GM23338 (cell line): Measurements from ENCODE around the gene KLHL40. TPM values are rescaled to one million over a fixed set of nuclear protein-coding genes. Genes with fewer than 3 reads are reported as not detected.
A peak's percentile ranks its signal among the peaks of the same experiment; 100 is the strongest.

Experiments used
- ATAC-seq: fragments of 200-7000 bp; cut with Tn5 transposase; 3 replicates; pipeline ENCODE4 v1.9.1; 2020
- DNase-seq: peaks from one replicate; pipeline ENCODE4 v3.0.0-alpha.2; 2015; ENCODE audit warnings: low spot score
- H2AFZ ChIP-seq: fragments of 200-600 bp; sonication (generic); 2 replicates; pipeline ENCODE4 v1.8.0; 2016; ENCODE audit warnings: antibody characterized with exemption, mild to moderate bottlenecking, moderate library complexity
- H3F3A ChIP-seq: fragments of 200-600 bp; sonication (generic); replicated peaks from 2 replicates; pipeline ENCODE4 v1.8.0; 2017; ENCODE audit warnings: antibody characterized with exemption, mixed run types, low read depth
- H3K27ac ChIP-seq: fragments of 200-600 bp; sonication (generic); 2 replicates; pipeline ENCODE4 v1.6.1; 2016; ENCODE audit warnings: low read depth
- H3K27me3 ChIP-seq: fragments of 200-600 bp; sonication (generic); 2 replicates; pipeline ENCODE4 v1.8.0; 2016; ENCODE audit warnings: mild to moderate bottlenecking, mixed run types, moderate library complexity; ENCODE audit not compliant: insufficient read depth
- H3K36me3 ChIP-seq: fragments of 200-600 bp; sonication (generic); 2 replicates; pipeline ENCODE4 v1.8.0; 2016; ENCODE audit warnings: mild to moderate bottlenecking; ENCODE audit not compliant: insufficient read depth
- H3K4me1 ChIP-seq: fragments of 200-600 bp; sonication (generic); 2 replicates; pipeline ENCODE4 v1.8.0; 2016; ENCODE audit warnings: mild to moderate bottlenecking, moderate library complexity; ENCODE audit not compliant: insufficient read depth
- H3K4me2 ChIP-seq: fragments of 200-600 bp; sonication (generic); 2 replicates; pipeline ENCODE4 v1.7.1; 2017; ENCODE audit warnings: mixed run types
- H3K4me3 ChIP-seq: fragments of 200-600 bp; sonication (generic); 2 replicates; pipeline ENCODE4 v1.6.1; 2016; ENCODE audit warnings: mixed run types
- H3K79me2 ChIP-seq: fragments of 200-600 bp; sonication (generic); replicated peaks from 2 replicates; pipeline ENCODE4 v1.8.0; 2017; ENCODE audit warnings: mild to moderate bottlenecking; ENCODE audit not compliant: insufficient read depth
- H3K9me2 ChIP-seq: fragments of 200-600 bp; sonication (generic); 2 replicates; pipeline ENCODE4 v1.8.0; 2017; ENCODE audit not compliant: insufficient read depth
- H4K20me1 ChIP-seq: fragments of 200-600 bp; sonication (generic); replicated peaks from 2 replicates; pipeline ENCODE4 v1.8.0; 2017; ENCODE audit warnings: mild to moderate bottlenecking; ENCODE audit not compliant: insufficient read depth
- H3K27ac Mint-ChIP-seq: 2 replicates; pipeline ENCODE4 v1.8.0; 2020; ENCODE audit warnings: inconsistent platforms, mild to moderate bottlenecking, moderate library complexity, mixed read lengths
- H3K27me3 Mint-ChIP-seq: 3 replicates; pipeline ENCODE4 v1.8.0; 2022; ENCODE audit warnings: low read depth, mild to moderate bottlenecking, moderate library complexity, mixed read lengths, inconsistent platforms; ENCODE audit not compliant: insufficient read depth, poor library complexity
- H3K36me3 Mint-ChIP-seq: 3 replicates; pipeline ENCODE4 v1.8.0; 2021; ENCODE audit warnings: low read depth, mild to moderate bottlenecking, inconsistent platforms, moderate library complexity, mixed read lengths
- H3K4me1 Mint-ChIP-seq: 3 replicates; pipeline ENCODE4 v1.8.0; 2020; ENCODE audit warnings: mild to moderate bottlenecking, inconsistent platforms, mixed read lengths
- H3K4me3 Mint-ChIP-seq: 3 replicates; pipeline ENCODE4 v1.8.0; 2021; ENCODE audit warnings: moderate library complexity, mild to moderate bottlenecking, inconsistent platforms, mixed read lengths
- H3K9me3 Mint-ChIP-seq: 3 replicates; pipeline ENCODE4 v1.8.0; 2020; ENCODE audit warnings: moderate library complexity, mild to moderate bottlenecking, inconsistent platforms, mixed read lengths
- CREB1 ChIP-seq: fragments of 250-450 bp; sonication (Bioruptor Pico); IDR thresholded peaks from 2 replicates; pipeline ENCODE4 v1.5.0; 2020; ENCODE audit warnings: low read depth, mild to moderate bottlenecking, moderate library complexity
- CTCF ChIP-seq, 2 experiments: fragments of 200-600 bp in 1 of 2; sonication (generic) in 1 of 2; conservative IDR thresholded peaks; 2 replicates each; pipeline versions ENCODE4 v1.5.1 to v1.6.1; 2016 to 2017; ENCODE audit warnings: antibody characterized with exemption in 2 of 2, low read depth in 2 of 2, mild to moderate bottlenecking in 2 of 2, moderate library complexity in 1 of 2
- ETS1 ChIP-seq: IDR thresholded peaks from 2 replicates; pipeline ENCODE4 v1.6.1; 2016; ENCODE audit warnings: antibody characterized with exemption
- EZH2 ChIP-seq: fragments of 200-600 bp; sonication (generic); IDR thresholded peaks from one replicate; pipeline ENCODE4 v1.8.0; 2017; ENCODE audit warnings: antibody characterized with exemption, mild to moderate bottlenecking, low read depth; ENCODE audit not compliant: unreplicated experiment
- EZH2phosphoT487 ChIP-seq: fragments of 200-600 bp; sonication (generic); IDR thresholded peaks from one replicate; pipeline ENCODE4 v1.8.1; 2018; ENCODE audit warnings: antibody characterized with exemption; ENCODE audit not compliant: unreplicated experiment
- JUNB ChIP-seq: IDR thresholded peaks from one replicate; pipeline ENCODE4 v1.6.1; 2016; ENCODE audit warnings: antibody characterized with exemption; ENCODE audit not compliant: unreplicated experiment
- NANOG ChIP-seq: IDR thresholded peaks from 2 replicates; pipeline ENCODE4 v1.6.1; 2016; ENCODE audit warnings: antibody characterized with exemption, borderline replicate concordance
- POLR2AphosphoS5 ChIP-seq: IDR thresholded peaks from 2 replicates; pipeline ENCODE4 v1.6.1; 2016; ENCODE audit warnings: antibody characterized with exemption, low read depth
- REST ChIP-seq: IDR thresholded peaks from one replicate; pipeline ENCODE4 v1.6.1; 2018; ENCODE audit warnings: antibody characterized with exemption; ENCODE audit not compliant: unreplicated experiment
- STAT1 ChIP-seq: IDR thresholded peaks from one replicate; pipeline ENCODE4 v1.6.1; 2016; ENCODE audit warnings: antibody characterized with exemption; ENCODE audit not compliant: unreplicated experiment
- ZNF114 ChIP-seq: fragments of 250-450 bp; sonication (Bioruptor Pico); IDR thresholded peaks from 2 replicates; pipeline ENCODE4 v1.5.0; 2020; ENCODE audit warnings: mild to moderate bottlenecking, moderate library complexity
- ZNF331 ChIP-seq: fragments of 250-450 bp; sonication (Bioruptor Pico); IDR thresholded peaks from 2 replicates; pipeline ENCODE4 v1.5.0; 2020; ENCODE audit warnings: low read depth, mild to moderate bottlenecking, moderate library complexity
- polyA plus RNA-seq: library from polyadenylated mRNA; unstranded; fragments of >200 nt; fragmentation: Nextera tagmentation; extraction: Ambion mirVana; gene quantifications from 2 replicates; pipeline ENCODE4 v1.2.1, GENCODE V29; 2016
- total RNA-seq: library from RNA; depleted of rRNA; stranded (reverse); fragments of >200 nt; shearing (Covaris generic); gene quantifications from 2 replicates; pipeline ENCODE4 v1.2.3, GENCODE V29; 2014

The KLHL40 gene
- total and polyA plus RNA-seq, 2 experiments from 2014 or later: not detected

GRCh38 chr3:42731476-42732195 is 46.3 kb downstream of the KLHL40 start:
- H3K4me1 Mint-ChIP-seq: peaks cover 40% of the 10 kb centered on the region
- Histone ChIP-seq H3K4me2 (no peak overlapping the region), H3K27ac (no peak overlapping the region), H3K4me3 (no peak overlapping the region), H4K20me1 (no peaks in the 10 kb centered on the region), H3K4me1 (peaks cover 15% of the 10 kb centered on the region), H3F3A (no peaks in the 10 kb centered on the region), H2AFZ (no peak overlapping the region), H3K36me3 (no peaks in the 10 kb centered on the region), H3K9me2 (peaks cover 3% of the 10 kb centered on the region; the same call in 1 of the 2 replicates), H3K79me2 (no peaks in the 10 kb centered on the region), H3K27me3 (no peaks in the 10 kb centered on the region)
- no peak overlapping the region for H3K4me3 Mint-ChIP-seq
- DNase-seq: no peak
- no peak for ATAC-seq
- peaks cover 17% of the 10 kb centered on the region for H3K27me3 Mint-ChIP-seq
- H3K36me3 Mint-ChIP-seq: no peaks in the 10 kb centered on the region
- TF ChIP-seq ZNF114 (CRISPR knock-in tag) (no peak), STAT1 (no peak), EZH2 (no peak)
- no peak overlapping the region for H3K27ac Mint-ChIP-seq
- no peaks in the 10 kb centered on the region for H3K9me3 Mint-ChIP-seq

- Histone ChIP-seq H3K27ac (no peak overlapping the region), H2AFZ (no peak overlapping the region), H3K36me3 (no peaks in the 10 kb centered on the region), H3K9me2 (peaks cover 3% of the 10 kb centered on the region; the same call in 1 of the 2 replicates), H3K4me3 (no peak overlapping the region), H3K4me1 (peaks cover 15% of the 10 kb centered on the region), H4K20me1 (no peaks in the 10 kb centered on the region), H3K79me2 (no peaks in the 10 kb centered on the region), H3K4me2 (no peak overlapping the region), H3F3A (no peaks in the 10 kb centered on the region), H3K27me3 (no peaks in the 10 kb centered on the region)
- Mint-ChIP-seq H3K4me1 (peaks cover 39% of the 10 kb centered on the region), H3K36me3 (no peaks in the 10 kb centered on the region), H3K9me3 (no peaks in the 10 kb centered on the region), H3K27ac (0 out of 2 replicates have a peak overlapping the region, but pooled peaks have one; percentile 62), H3K4me3 (no peak overlapping the region; the same call in 2 of the 3 replicates), H3K27me3 (peaks cover 17% of the 10 kb centered on the region)
- no peak for DNase-seq
- no peak for ATAC-seq
- TF ChIP-seq STAT1: no peak
- TF ChIP-seq POLR2AphosphoS5: no peak
- TF ChIP-seq NANOG: no peak
- TF ChIP-seq EZH2: no peak
- TF ChIP-seq ZNF114 (CRISPR knock-in tag): no peak
- no peak for TF ChIP-seq ZNF331 (CRISPR knock-in tag)
- TF ChIP-seq ETS1: no peak
- no peak for TF ChIP-seq EZH2phosphoT487
- no peak for TF ChIP-seq JUNB
- no peak for TF ChIP-seq CTCF (conservative IDR thresholded peaks at IDR 0.05; ENCODE audit: low read depth in 2 of 2)
- TF ChIP-seq REST: no peak
- TF ChIP-seq CREB1 (CRISPR knock-in tag): no peak
Measured at GRCh38 chr3:42732196-42732828, 47.0 kb downstream of the KLHL40 start.
